ENCODE measurements around the gene NAA30. TPM values are rescaled to one million over a fixed set of nuclear protein-coding genes. Genes with fewer than 3 reads are reported as not detected.

NAA30 gene
- total RNA-seq, 1 donor from 2014 or later, result 15.0 TPM

Other genes with a start within 250 kb of the NAA30 start
- 63.4 TPM for gene EXOC5, start 121.7 kb upstream of the NAA30 start, total RNA-seq
- gene AP5M1, start 121.6 kb upstream of the NAA30 start, total RNA-seq, result 28.6 TPM
- not detected for gene CCDC198, start 103.3 kb downstream of the NAA30 start, total RNA-seq